HG02981 (cell line): ENCODE measurements around the gene RASL12.
"Not testable (repeated sequence)": the region's sequence is repeated elsewhere in the genome, so short reads cannot be mapped to it uniquely, and the experiment has no call there.

Experiments used
- ATAC-seq: cut with Tn5 transposase; IDR thresholded peaks from one replicate; pipeline ENCODE4 v1.9.1; 2021; ENCODE audit warnings: mild to moderate bottlenecking, moderate library complexity; ENCODE audit not compliant: unreplicated experiment

The RASL12 gene

DNA sequence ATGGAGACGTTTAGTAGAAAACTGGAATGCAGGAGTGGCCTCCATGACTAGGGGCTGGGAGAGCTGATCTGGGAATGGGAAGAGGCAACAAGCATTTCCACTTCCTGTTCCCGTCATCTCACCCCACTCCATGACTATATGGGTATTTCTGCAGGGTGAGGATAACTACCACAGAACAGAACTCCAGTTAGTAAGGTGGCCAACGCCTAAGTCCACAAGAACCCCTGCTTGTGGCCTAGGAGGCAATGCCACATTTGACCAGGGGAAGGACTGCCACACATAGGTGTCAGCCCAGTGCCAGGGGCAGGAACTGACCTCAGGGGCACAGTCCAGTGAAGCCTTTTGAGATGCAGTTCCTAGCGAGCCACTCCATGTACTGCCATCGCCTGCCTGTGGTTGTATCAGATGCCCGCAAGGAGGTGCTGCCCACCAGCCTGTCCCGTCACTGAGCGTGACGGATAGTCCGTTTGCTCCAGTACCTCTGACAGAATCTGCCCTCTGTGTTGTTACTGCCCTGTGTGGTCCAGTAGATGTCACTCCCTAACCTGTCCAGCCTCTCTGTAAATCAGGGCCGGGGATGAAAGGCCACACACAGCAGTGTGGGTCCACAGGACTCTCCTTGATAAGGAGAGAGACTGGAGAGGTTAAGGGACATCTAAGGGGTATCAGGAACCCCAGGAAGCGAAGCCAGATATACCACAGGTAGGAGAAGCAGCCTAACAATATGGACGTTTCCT is 34.8 kb downstream of the RASL12 start:
- ATAC-seq, result no peak

DNA sequence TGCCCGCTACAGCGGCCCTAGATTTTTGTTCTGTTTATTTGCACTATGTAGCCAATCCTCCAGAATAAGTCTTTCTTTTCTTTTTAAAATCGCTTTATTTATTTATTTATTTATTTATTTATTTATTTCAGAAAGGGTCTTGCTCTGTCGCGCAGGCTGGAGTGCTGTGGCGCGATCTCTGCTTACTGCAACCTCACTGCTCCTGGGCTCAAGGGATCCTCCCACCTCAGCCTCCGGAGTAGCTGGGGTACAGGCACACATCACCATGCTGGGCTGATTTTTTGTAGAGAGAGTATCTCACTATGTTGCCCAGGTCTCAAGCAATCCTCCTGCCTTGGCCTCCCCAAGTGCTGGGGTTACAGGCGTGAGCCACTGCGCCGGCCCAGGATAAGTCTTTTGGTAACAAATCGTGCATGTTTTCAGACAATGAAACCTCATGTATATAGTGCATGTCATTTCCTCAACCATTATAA is 38.0 kb downstream of the RASL12 start:
- no peak for ATAC-seq

DNA sequence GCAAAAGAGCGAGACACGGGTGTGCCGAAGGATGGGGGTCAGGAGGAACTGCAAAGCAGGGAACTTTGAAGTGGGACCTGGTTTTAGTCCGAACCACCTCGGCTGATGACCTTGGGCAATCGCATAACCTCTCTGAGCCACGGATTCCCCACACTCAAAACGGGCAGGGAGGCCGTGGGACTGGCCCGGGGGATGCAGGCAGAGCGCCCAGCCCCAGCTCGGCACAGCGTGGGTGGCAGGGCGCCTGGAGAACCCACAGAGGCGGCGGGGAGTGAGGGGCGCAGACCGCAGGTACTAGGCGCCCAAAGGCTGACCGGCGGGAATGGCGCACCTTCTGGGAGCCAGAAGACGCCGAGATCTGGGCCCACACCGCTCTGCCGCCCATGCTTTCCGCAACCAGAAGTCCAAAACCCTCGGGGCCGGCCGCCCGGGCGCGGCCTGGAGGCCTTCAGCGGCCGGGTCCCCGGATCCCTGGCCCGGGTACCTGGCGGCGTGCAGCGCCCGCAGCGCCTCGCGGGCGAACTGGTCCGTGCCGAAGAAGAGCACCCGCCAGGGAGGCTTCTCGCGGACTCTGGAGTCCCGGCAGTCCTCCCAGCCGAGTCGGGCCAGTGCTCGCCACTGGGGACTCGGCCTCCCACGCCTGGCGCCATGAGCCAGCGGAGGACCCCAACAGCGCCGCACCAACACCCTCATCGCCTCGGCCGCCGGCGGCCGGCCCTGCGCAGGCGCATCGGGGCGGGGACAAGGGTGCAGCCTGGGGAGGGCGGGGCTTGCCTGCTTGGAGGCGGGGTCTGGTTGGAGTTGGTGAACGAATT is 38.7 kb downstream of the RASL12 start, which contains the start of gene MTFMT:
Gene MTFMT (minus strand): TSS at position 719 of the 815 bp plus-strand sequence. CDS start 26 bp downstream, at position 693.
- ATAC-seq, result peak; percentile 79

DNA sequence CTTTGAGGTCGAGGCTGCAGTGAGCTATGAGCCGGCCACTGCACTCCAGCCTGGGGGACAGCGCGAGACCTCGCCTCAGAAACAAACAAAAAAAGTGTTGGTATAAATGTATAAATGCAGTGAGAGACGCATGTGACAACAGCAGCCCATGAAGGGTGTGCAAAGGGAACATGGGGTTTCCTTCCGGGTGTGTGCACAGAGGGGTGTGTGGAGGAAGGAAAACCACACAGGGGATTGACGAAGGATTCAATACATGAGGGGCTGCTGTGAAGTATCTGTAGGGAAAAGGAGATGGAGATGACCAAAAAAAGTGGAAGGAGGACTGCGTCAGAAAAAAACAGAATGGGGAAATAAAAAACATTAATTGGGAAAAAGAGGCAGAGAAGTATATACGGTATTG is 39.5 kb downstream of the RASL12 start:
- ATAC-seq, result no peak

DNA sequence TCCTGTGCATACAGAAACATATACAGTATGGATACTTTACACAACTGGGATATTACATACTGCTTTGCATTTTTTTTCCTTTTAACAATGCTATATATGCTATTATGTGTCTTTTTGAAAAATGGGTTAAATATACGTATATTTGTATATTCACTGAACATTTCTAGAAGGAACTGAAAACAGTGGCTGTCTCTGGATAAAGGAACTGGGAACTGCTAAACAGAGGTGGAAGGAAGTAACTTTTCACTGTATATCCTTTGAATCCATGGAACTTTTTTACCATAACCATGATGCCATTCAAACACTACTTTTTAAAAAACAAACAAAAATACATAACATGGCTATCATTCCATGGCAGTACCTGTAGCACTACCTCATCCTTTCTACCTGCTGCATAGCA is 40.2 kb downstream of the RASL12 start:
- no peak for ATAC-seq

DNA sequence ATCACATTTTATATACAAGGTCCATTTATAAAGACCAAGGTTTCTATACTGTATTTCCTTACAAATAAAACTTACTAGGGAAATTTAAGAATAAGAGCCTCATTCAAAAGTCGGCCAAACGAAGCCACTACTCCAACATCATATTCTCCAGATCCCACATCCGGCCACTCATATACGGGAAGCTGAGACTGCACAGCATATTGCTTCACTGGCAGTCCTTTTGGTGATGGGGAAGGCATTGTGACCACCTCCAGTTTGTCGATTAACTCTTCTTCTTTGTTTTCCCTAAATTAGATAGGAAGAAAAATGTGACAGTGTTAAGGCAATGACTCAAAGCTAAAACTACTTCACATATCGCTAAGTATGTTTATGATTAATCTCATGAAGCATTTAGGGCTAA is 41.0 kb downstream of the RASL12 start:
- no peak for ATAC-seq

DNA sequence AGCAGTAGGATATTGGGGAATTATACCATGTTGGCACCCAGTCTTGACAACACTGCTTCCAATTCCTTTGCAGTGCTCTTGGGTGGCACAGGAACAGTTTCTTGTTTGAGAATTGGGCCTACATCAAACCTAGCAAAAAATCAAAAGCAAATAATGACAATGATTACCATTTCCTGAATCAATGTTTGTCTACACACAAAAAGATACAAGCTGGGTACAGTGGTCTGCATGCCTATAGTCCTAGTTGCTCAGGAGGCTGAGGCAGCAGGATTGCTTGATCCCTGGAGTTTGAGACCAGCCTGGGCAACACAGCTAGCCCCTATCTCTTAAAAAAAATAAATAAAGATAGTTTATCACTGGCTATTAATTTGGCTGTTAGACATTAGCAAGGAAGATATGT is 46.3 kb downstream of the RASL12 start:
- no peak for ATAC-seq

DNA sequence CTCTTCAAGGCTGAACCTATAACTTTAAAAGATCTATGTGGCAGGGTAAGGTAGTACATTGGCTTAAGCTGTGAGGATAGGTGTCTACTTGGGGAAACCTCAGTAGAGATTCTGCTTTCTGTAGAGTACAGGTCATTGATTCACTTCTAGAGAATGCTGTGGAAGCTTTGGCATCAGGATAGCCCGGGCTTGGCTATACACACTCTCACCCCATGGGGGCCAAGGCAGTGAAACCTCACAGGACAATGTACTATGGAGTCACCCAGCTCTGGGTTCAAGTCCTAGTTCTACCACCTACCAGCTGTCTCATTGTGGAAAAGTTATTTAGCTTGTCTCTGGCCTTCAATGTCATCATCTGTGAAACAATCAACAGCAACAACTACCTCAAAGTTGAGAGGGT is 47.4 kb downstream of the RASL12 start:
- no peak for ATAC-seq

DNA sequence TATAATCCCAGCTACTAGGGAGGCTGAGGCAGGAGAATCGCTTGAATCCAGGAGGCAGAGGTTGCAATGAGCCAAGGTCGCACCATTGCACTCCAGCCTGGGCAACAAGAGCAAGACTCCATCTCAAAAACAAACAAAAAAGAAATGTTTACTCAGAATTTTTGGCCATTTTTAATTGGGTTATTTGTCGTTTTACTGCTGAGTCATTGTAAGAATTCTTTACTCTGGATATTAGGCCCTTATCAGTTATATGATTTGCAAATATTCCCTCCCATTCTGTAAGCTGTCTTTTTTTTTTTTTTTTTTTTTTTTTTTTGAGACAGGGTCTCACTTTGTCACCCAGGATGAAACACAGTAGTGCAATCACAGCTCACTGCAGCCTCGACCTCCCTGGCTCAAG is 56.6 kb downstream of the RASL12 start:
- not testable (repeated sequence) for ATAC-seq

DNA sequence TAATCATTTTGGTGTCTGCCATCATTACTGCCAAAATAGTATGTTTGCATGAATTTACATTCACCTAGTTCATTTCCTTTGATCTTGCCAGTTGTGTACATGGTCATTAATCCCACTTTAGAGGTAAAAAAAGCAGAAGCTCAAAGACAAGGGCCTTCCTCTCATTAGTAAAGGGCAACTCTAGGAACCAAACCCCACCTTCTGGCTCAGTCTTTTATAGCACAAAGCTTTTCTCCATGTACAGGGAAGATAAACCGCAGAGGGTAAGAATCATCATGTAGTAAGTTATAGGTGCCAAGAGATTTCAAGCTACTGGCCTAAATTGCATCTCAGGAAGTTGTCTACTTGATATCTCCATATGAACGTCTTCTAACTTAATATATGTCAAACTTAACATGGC is 58.8 kb downstream of the RASL12 start:
- no peak for ATAC-seq

DNA sequence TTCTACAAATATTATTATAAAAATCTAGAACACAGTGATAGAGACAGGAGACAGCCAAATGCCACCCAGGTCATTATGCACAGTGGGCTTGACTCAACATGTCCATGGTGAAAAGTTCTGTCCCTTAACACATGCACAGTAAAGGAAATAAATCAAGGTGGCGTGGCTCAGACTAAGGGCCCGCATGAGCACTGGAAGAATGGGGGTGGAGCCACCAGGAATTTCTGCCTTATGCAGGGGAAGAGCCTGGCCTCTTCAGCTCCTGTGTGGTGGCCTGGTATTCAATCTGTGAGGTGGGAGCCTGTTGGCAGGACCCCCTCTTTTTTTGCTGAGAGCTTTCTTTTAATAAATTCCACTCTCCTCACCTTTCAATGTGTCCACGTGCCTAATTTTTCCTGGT is 60.9 kb downstream of the RASL12 start:
- no peak for ATAC-seq

DNA sequence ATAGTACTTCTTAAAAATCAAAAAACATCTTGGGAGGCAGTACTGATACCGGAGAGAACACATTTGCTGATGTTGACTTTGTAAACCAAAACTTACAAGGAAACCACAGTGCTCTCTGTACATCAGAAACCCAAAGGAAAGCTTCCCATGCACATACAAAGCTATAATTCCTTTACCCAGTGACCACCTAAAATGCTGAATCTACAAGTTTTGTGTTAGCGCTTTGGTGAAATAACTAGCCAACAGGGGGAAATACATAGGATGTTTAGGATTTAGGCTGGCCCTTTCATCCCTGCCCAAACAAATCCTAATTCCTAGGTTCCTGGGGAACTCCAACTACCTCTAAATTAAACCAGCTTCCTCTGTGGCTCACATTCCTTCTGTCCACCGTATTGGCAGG is 62.8 kb downstream of the RASL12 start:
- no peak for ATAC-seq
